HG03520 (cell line): ENCODE data around the gene ZNF655.
"Not testable (repeated sequence)": the region's sequence is repeated elsewhere in the genome, so short reads cannot be mapped to it uniquely, and the experiment has no call there.

Experiments used
- ATAC-seq: cut with Tn5 transposase; IDR thresholded peaks from one replicate; pipeline ENCODE4 v1.9.1; 2021; ENCODE audit warnings: mild to moderate bottlenecking, moderate library complexity; ENCODE audit not compliant: unreplicated experiment

The ZNF655 gene, protein sequence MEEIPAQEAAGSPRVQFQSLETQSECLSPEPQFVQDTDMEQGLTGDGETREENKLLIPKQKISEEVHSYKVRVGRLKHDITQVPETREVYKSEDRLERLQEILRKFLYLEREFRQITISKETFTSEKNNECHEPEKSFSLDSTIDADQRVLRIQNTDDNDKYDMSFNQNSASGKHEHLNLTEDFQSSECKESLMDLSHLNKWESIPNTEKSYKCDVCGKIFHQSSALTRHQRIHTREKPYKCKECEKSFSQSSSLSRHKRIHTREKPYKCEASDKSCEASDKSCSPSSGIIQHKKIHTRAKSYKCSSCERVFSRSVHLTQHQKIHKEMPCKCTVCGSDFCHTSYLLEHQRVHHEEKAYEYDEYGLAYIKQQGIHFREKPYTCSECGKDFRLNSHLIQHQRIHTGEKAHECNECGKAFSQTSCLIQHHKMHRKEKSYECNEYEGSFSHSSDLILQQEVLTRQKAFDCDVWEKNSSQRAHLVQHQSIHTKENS

GRCh38 chr7:99558306-99559174 is at the start of gene ZNF655:
ZNF655 (plus strand) TSS chr7:99558642; CDS start chr7:99560560, 1,918 bp downstream.
- ATAC-seq: peak; percentile 57

DNA sequence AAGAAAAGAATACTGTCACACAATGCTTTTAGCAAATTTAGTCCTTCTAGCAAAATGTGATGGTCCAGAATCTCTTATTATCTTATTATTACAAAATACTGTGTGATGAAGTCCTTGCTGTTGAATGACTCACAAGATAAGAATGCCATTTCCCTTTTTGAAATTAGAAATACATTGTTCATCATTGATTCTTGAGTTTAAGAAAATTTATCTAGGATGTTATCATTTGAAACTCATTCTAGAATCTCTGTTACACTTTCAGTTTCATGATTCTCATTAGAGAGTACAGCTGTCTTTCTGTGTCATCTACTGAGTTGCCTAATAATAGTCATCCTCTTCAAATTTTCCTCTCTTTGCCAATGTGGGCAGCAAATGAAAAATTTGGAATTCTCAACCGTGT is 44.4 kb upstream of the ZNF655 start:
- no peak for ATAC-seq

- no peak for ATAC-seq
These were observed 37.0 kb upstream of the ZNF655 start for GRCh38 chr7:99521399-99521798.

GRCh38 chr7:99525713-99526440 is 32.6 kb upstream of the ZNF655 start:
- no peak for ATAC-seq

- no peak for ATAC-seq
These were observed 27.1 kb upstream of the ZNF655 start for GRCh38 chr7:99531354-99531765.

DNA sequence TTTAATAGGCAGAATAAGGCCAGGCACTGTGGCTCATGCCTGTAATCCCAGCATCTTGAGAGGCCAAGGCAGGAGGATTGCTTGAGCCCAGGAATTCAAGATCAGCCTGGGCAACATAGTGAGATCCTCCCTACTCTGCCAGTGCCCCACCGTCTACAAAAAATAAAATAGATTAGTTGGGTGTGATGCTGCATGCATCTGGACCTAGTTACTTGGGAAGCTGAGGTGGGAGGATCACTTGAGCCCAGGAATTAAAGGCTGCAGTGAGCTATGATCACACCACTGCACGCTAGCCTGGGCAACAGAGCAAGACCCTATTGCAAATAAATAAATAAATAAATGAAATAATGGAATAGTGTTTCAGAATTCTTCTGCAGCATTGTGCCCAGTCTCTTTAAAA is 22.8 kb upstream of the ZNF655 start:
- ATAC-seq: no peak

- ATAC-seq: no peak
These were observed 19.1 kb upstream of the ZNF655 start for GRCh38 chr7:99539213-99539811.

- no peak for ATAC-seq
These were observed 17.9 kb upstream of the ZNF655 start for GRCh38 chr7:99540542-99540941.

DNA sequence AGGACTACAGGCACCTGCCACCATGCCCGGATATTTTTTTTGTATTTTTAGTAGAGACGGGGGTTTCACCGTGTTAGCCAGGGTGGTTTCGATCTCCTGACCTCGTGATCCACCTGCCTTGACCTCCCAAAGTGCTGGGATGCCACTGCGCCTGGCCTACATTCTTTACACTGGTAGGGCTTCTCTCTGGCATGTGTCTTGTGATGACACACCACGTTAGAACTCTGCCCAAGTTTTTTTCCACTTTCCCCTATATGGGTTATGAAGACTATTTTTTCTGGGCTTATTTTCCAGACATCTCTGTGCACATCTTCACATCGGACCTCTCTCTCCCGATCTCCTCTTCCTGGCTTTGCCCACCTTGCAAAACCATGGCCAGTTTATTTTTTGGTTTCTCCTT is 17.2 kb upstream of the ZNF655 start:
- ATAC-seq: no peak

- ATAC-seq: no peak
These were observed 15.3 kb upstream of the ZNF655 start for GRCh38 chr7:99543081-99543671.

DNA sequence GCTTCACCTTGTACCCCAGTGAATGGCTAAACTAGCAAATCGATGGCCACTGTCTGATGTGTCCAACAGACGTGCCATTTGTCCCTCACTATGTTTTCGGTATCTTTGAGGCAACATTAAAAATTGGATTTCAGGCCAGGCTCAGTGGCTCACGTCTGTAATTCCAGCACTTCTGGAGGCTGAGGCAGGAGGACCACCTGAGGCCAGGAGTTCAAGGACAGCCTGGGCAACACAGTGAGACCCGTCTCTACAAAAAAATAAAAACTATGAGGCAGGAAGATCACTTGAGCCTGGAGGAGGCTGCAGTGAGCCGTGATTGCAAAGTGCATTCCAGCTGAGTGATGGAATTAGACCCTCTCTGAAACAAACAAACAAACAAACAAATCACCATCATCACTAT is 14.5 kb upstream of the ZNF655 start:
- ATAC-seq: no peak

DNA sequence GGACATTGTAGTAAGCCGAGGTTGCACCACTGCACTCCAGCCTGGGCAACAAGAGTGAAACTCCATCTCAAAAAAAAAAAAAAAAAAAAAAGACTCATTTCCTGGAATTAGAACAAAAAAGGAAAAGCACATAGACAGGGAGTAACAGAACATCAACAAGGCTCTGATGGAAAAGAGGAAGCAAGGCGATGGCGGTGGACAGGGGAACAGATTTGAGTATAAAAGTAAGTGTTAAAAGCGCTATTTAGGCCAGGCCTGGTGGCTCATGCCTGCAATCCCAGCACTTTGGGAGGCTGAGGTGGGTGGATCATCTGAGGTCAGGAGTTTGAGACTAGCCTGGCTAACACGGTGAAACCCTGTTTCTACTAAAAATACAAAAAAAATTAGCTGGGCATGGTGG is 13.1 kb upstream of the ZNF655 start:
- not testable (repeated sequence) for ATAC-seq

- ATAC-seq: not testable (repeated sequence)
These were observed 8.9 kb upstream of the ZNF655 start for GRCh38 chr7:99549545-99549944.

DNA sequence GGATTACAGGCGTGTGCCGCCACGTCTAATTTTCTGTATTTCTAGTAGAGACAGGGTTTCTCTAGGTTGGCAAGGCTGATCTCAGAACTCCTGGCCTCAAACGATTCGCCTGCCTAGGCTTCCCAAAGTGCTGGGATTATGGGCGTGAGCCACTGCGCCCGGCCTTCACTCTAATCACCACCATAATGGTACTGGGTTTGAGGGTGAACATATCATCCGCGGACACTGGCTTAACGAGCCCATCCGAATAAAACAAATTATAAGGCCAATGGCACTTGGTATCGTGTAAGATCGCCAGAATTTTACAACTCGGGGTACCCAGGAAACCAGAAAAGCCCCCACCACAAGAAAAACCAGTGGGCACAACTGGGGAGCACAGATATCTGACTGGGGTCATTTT is 7.1 kb upstream of the ZNF655 start:
- ATAC-seq: no peak

DNA sequence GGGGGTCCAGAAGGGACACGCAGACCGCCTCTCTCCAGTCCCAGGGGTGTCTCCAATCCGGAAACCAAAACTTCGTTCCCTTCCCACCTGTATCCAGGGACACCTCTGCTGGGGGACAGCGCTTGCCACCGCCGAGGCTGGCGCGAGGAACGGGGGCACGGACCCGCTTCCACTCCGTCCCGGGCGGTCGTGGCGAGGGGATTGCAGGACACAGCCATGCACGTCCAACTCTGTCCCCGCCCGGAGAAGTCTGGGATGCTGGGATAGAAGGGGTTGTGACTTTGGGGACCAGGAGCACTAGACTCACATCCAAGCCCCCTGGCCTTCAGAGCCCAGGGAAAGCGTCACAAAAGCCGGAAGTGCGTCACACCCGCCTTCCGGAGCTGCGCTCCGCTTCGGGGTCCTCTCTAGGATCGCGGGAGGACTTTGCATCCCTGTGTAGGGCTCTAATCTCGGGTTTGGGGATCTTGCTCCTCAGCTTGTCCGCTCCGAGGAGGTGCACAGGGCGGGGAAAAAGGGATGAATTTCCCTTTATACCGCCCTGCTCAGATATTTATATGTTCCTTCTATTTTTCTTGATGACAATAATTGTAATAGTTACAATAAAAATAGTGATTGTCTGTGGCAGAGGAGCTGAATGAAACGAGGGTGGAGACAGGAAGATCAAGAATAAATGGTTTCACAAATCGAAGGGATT is 6.5 kb upstream of the ZNF655 start, which contains the start of gene FAM200A:
FAM200A (minus strand) TSS at position 348 of the 697 bp plus-strand sequence. CDS start 3,707 bp downstream, outside the sequence.
- ATAC-seq: peak; percentile 82

- ATAC-seq: no peak
These were observed 5.4 kb upstream of the ZNF655 start for GRCh38 chr7:99553039-99553438.

GRCh38 chr7:99554939-99555338 is 3.5 kb upstream of the ZNF655 start:
- no peak for ATAC-seq

GRCh38 chr7:99557196-99557607 is 1.2 kb upstream of the ZNF655 start:
- ATAC-seq: no peak

DNA sequence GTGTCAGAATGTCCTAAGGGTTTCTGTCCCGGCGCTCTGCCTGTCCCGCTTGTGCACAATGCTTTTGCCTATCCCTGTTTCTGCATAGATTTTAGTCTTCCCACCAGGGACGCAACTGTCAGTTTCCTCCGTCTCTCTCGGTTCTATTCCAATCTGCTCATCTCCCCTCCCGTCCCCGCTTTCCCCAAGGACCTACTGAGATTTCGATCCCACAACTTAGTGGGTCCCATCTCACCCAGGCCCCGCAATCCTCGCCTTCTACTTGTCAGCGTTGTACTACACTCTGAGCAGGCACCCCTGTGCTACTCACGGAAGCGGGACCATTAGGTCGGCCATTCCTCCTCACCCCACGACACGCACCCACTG is 519 bp upstream of the ZNF655 start:
- ATAC-seq: peak; percentile 34
